Measurements from ENCODE around the gene KIAA1217.

DNA sequence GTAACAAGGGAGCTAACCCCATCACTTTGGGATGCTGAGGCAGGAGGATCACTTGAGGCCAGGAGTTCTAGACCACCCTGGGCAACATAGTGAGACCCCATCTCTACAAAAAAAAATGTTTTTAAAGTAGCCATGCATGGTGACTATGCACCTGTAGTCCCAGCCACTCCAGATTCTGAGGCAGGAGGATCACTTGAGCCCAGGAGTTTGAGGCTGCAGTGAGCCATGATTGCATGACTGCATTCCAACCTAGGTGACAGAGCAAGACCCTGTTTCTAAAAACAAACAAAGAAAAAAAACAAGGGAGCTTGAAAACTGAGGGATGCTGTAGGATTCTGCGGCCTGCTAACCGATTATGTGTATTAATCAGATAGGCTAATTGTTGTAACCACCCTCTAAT, 4.9 kb downstream of the KIAA1217 start:
- TF ChIP-seq, protein P1, sequence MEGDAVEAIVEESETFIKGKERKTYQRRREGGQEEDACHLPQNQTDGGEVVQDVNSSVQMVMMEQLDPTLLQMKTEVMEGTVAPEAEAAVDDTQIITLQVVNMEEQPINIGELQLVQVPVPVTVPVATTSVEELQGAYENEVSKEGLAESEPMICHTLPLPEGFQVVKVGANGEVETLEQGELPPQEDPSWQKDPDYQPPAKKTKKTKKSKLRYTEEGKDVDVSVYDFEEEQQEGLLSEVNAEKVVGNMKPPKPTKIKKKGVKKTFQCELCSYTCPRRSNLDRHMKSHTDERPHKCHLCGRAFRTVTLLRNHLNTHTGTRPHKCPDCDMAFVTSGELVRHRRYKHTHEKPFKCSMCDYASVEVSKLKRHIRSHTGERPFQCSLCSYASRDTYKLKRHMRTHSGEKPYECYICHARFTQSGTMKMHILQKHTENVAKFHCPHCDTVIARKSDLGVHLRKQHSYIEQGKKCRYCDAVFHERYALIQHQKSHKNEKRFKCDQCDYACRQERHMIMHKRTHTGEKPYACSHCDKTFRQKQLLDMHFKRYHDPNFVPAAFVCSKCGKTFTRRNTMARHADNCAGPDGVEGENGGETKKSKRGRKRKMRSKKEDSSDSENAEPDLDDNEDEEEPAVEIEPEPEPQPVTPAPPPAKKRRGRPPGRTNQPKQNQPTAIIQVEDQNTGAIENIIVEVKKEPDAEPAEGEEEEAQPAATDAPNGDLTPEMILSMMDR (conservative IDR thresholded peaks at IDR 0.05; ENCODE audit: low read depth, low read length): no peak
- no peak for TF ChIP-seq EZH2 (IDR thresholded peaks at IDR 0.05; ENCODE audit: borderline replicate concordance, low read depth, low read length, poor library complexity, severe bottlenecking)
